Suprapubic skin (tissue), 4 donors: ENCODE results near the gene CCNI. TPM values are rescaled to one million over a fixed set of nuclear protein-coding genes. Genes with fewer than 3 reads are reported as not detected.

ENCODE experiments used
- DNase-seq, 2 donors: peaks; one replicate each; pipeline ENCODE4 v3.0.0-alpha.2; 2019; ENCODE audit warnings: low spot score in 2 of 2
- H3K27ac ChIP-seq: fragments of 200-600 bp; sonication (generic); one replicate; pipeline ENCODE4 v1.5.1; 2019
- H3K27me3 ChIP-seq: fragments of 200-600 bp; sonication (generic); one replicate; pipeline ENCODE4 v1.5.1; 2019
- H3K36me3 ChIP-seq: fragments of 200-600 bp; sonication (generic); one replicate; pipeline ENCODE4 v1.5.1; 2019
- H3K4me1 ChIP-seq: fragments of 200-600 bp; sonication (generic); one replicate; pipeline ENCODE4 v1.5.1; 2019
- H3K4me3 ChIP-seq: fragments of 200-600 bp; sonication (generic); one replicate; pipeline ENCODE4 v1.5.1; 2019; ENCODE audit warnings: mild to moderate bottlenecking
- H3K9me3 ChIP-seq: fragments of 200-600 bp; sonication (generic); one replicate; pipeline ENCODE4 v1.5.1; 2019
- EP300 ChIP-seq: sonication (generic); formaldehyde crosslinking; IDR thresholded peaks from one replicate; pipeline ENCODE4 v1.6.1; 2017; ENCODE audit warnings: antibody characterized with exemption
- POLR2A ChIP-seq, 2 donors: fragments of 450-650 bp; IDR thresholded peaks; one replicate each; pipeline ENCODE4 v1.6.1; 2017; ENCODE audit warnings: antibody characterized with exemption in 2 of 2, mild to moderate bottlenecking in 2 of 2, moderate library complexity in 2 of 2
- POLR2AphosphoS5 ChIP-seq, 3 donors: sonication (generic); formaldehyde crosslinking; IDR thresholded peaks; one replicate each; pipeline ENCODE4 v1.6.1; 2017; ENCODE audit warnings: antibody characterized with exemption in 3 of 3
- WGBS: methylation state at CpG from one replicate; pipeline ENCODE4 v1.1.5; 2018; 5-methylcytosine and 5-hydroxymethylcytosine counted together
- total RNA-seq, 4 donors: library from RNA; depleted of rRNA; stranded (reverse); fragments of >200 nt; gene quantifications; one replicate each; pipeline ENCODE4 v1.1.0, GENCODE V29; 2016
- TF ChIP-seq, protein P1 (sequence below), 2 donors: fragments of 200-600 bp in 1 of 2; fragments of 450-650 bp in 1 of 2; sonication (generic) in 1 of 2; IDR thresholded peaks; one replicate each; pipeline ENCODE4 v1.5.1; 2016 to 2019; ENCODE audit warnings: antibody characterized with exemption in 2 of 2, mild to moderate bottlenecking in 1 of 2, moderate library complexity in 1 of 2

The CCNI gene
- total RNA-seq, 4 donors from 2014 or later: 166 to 256 (median 207) TPM

DNA sequence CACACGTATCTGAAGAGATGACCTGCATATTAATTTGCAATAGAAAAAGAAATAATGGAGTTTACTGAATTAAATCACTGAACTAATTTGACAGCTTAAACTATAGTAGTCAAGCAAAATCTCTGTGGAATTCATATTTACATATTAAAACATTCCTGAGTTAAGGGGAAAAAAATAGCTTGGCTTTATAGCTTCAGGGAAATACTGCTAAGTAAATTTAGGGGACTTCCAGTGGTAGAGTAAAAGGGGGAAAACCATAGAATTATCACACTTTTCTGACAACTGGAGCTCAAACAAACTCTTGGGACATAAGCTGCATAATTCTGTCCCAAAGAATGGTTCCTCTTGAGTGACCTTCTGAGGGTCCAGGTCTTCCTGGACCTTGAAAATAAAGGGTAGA, 28.6 kb upstream of the CCNI start:
- no peak for DNase-seq
- Histone ChIP-seq H3K4me1 (peaks cover 25% of the 10 kb centered on the region), H3K36me3 (no peaks in the 10 kb centered on the region), H3K4me3 (no peak overlapping the region), H3K9me3 (no peaks in the 10 kb centered on the region), H3K27me3 (no peaks in the 10 kb centered on the region), H3K27ac (peak overlapping the region; percentile 49)
- no peak for TF ChIP-seq POLR2A (IDR thresholded peaks at IDR 0.05)
- TF ChIP-seq POLR2AphosphoS5 (IDR thresholded peaks at IDR 0.05): no peak
- TF ChIP-seq, protein P1, sequence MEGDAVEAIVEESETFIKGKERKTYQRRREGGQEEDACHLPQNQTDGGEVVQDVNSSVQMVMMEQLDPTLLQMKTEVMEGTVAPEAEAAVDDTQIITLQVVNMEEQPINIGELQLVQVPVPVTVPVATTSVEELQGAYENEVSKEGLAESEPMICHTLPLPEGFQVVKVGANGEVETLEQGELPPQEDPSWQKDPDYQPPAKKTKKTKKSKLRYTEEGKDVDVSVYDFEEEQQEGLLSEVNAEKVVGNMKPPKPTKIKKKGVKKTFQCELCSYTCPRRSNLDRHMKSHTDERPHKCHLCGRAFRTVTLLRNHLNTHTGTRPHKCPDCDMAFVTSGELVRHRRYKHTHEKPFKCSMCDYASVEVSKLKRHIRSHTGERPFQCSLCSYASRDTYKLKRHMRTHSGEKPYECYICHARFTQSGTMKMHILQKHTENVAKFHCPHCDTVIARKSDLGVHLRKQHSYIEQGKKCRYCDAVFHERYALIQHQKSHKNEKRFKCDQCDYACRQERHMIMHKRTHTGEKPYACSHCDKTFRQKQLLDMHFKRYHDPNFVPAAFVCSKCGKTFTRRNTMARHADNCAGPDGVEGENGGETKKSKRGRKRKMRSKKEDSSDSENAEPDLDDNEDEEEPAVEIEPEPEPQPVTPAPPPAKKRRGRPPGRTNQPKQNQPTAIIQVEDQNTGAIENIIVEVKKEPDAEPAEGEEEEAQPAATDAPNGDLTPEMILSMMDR (IDR thresholded peaks at IDR 0.05): no peak
- TF ChIP-seq EP300: no peak
- 64% methylated on average over 1 of the region's 1 CpG for WGBS

DNA sequence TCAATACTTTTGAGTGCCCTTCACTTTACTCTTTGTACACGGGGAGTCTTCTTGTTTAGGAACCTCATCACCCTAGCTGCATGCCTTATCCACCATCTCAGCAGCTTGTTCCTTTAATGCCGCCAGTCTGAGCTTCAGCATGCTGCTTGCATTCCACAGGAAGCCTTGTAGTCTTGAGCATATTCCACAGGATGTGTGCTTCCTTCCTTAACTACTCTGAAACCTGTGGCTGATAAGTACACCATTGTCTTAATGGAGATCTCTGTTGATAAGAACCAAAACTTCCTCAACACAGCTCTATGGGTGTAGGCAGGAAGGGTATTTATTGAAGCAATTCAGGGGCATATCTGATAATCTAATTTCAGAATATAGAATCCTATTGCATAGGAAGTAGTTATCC, 24.4 kb upstream of the CCNI start:
- Histone ChIP-seq H3K27me3 (no peaks in the 10 kb centered on the region), H3K36me3 (no peaks in the 10 kb centered on the region), H3K9me3 (no peaks in the 10 kb centered on the region), H3K4me3 (no peak overlapping the region), H3K27ac (no peak overlapping the region), H3K4me1 (peaks cover 20% of the 10 kb centered on the region)
- no peak for DNase-seq
- TF ChIP-seq POLR2A (IDR thresholded peaks at IDR 0.05): no peak
- no peak for TF ChIP-seq EP300
- no peak for TF ChIP-seq POLR2AphosphoS5 (IDR thresholded peaks at IDR 0.05)
- TF ChIP-seq, protein P1 (IDR thresholded peaks at IDR 0.05): no peak
- 50% methylated on average over 2 of the region's 2 CpGs for WGBS

DNA sequence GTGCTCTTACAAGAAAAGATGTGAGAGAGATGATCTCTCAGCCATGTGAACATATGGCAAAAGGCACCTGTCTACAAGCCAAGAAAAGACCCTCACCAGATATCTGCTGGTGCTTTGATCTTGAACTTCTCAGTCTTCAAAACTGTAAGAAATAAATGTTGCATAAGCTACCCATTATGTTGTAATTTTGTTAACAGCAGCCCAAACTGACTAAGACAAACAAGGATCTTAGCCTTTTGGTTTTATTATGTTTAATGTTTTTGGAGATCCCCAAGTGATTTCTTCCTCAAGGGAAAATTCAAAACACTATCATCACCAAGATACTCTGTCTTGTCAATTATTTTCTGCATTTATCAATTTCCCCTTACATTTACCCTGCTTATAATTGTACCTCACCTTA, 21.8 kb upstream of the CCNI start:
- H3K9me3 ChIP-seq: no peaks in the 10 kb centered on the region
- H3K36me3 ChIP-seq: no peaks in the 10 kb centered on the region
- no peak overlapping the region for H3K4me3 ChIP-seq
- no peaks in the 10 kb centered on the region for H3K27me3 ChIP-seq
- DNase-seq: no peak
- peaks cover 5% of the 10 kb centered on the region for H3K4me1 ChIP-seq
- H3K27ac ChIP-seq: no peak overlapping the region
- no peak for TF ChIP-seq EP300
- TF ChIP-seq POLR2A (IDR thresholded peaks at IDR 0.05): no peak
- no peak for TF ChIP-seq POLR2AphosphoS5 (IDR thresholded peaks at IDR 0.05)
- TF ChIP-seq, protein P1 (IDR thresholded peaks at IDR 0.05): no peak

DNA sequence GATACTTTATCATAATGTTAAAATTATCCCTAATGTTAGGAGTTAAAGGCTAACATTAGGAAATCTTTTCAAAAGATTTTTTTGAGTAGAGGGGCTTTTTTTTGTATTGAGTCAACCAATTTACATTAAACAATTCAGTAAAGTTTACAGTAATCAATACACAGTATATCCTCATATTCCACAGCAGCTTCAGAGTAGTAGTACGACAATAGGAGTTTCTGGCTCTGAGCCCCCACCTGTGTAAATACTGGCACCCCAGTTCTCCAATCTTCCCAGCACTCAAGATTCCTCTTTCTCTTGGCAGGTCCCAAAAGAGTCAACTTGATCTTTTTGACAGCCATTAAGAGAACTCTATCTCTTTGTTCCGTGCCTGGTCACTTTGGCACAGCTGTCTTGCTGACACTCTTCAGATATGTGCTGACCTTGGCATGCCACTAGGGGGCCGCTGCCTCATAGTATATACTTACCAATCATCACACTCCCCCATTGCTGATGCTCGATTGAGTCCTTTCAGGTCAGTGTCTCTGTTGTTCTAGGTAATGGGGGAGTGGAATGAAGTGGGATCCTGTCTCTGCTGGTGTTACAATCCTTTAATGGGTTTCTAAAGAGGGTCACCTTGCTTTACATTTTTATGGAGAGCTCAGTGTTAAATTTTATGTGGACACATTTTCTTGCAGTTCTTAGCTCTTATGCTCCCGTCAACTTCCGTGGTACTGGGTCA, 19.5 kb upstream of the CCNI start:
- Histone ChIP-seq H3K4me3 (no peak overlapping the region), H3K27me3 (no peaks in the 10 kb centered on the region), H3K27ac (no peak overlapping the region), H3K4me1 (peaks cover 5% of the 10 kb centered on the region), H3K36me3 (no peaks in the 10 kb centered on the region), H3K9me3 (no peaks in the 10 kb centered on the region)
- TF ChIP-seq POLR2A (IDR thresholded peaks at IDR 0.05): no peak
- TF ChIP-seq EP300: no peak
- TF ChIP-seq, protein P1 (IDR thresholded peaks at IDR 0.05): peak; percentile 79 to 86
- TF ChIP-seq POLR2AphosphoS5 (IDR thresholded peaks at IDR 0.05): peak in 1 of 3 donors; percentile 12
- peak; percentile 87 to 93 for DNase-seq
- WGBS: 37% methylated on average over 6 of the region's 6 CpGs

DNA sequence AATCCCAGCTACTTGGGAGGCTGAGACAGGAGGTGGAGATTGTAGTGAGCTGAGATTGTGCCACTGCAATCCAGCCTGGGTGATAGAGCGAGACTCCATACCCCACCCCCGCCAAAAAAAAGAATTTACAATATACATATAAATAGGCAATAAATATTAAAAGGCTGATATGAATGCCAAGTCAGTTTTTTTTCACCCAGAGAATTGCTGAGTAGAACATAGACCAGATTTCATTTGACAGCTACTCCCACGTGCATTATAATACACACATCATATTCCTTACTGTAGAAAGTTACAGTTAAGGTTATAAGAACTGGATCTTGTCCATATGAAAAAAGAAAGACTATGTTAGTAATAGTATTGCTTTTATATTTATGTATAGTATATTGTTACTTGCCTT, 18.7 kb upstream of the CCNI start:
- Histone ChIP-seq H3K9me3 (no peaks in the 10 kb centered on the region), H3K27me3 (no peaks in the 10 kb centered on the region), H3K36me3 (no peaks in the 10 kb centered on the region), H3K4me1 (peaks cover 2% of the 10 kb centered on the region), H3K4me3 (no peak overlapping the region), H3K27ac (no peak overlapping the region)
- no peak for DNase-seq
- TF ChIP-seq POLR2A (IDR thresholded peaks at IDR 0.05) (no peak), POLR2AphosphoS5 (IDR thresholded peaks at IDR 0.05) (no peak), EP300 (no peak)
- TF ChIP-seq, protein P1 (IDR thresholded peaks at IDR 0.05): no peak
- 91% methylated on average over 3 of the region's 3 CpGs for WGBS
